Vagina (tissue), 2 donors: Measurements from ENCODE around the gene PLCE1. TPM values are rescaled to one million over a fixed set of nuclear protein-coding genes. Genes with fewer than 3 reads are reported as not detected.

Experiments
- DNase-seq, 2 donors: peaks; one replicate each; pipeline ENCODE4 v3.0.0-alpha.2; 2017; ENCODE audit errors: extremely low spot score in 2 of 2
- H3K27ac ChIP-seq: fragments of 200-600 bp; sonication (generic); one replicate; pipeline ENCODE4 v1.5.1; 2019
- H3K27me3 ChIP-seq: fragments of 200-600 bp; sonication (generic); one replicate; pipeline ENCODE4 v1.5.1; 2019
- H3K36me3 ChIP-seq, 2 donors: fragments of 200-600 bp; sonication (generic); one replicate each; pipeline ENCODE4 v1.5.1; 2017 to 2019
- H3K4me1 ChIP-seq: fragments of 200-600 bp; sonication (generic); one replicate; pipeline ENCODE4 v1.5.1; 2019
- H3K4me3 ChIP-seq, 2 donors: fragments of 200-600 bp; sonication (generic); 1 replicate in 1 of 2; 2 replicates in 1 of 2; pipeline ENCODE4 v1.5.1; 2016 to 2019
- H3K9me3 ChIP-seq: fragments of 200-600 bp; sonication (generic); one replicate; pipeline ENCODE4 v1.5.1; 2019
- POLR2A ChIP-seq, 2 donors: fragments of 450-650 bp; IDR thresholded peaks; one replicate each; pipeline ENCODE4 v1.6.1; 2017; ENCODE audit warnings: antibody characterized with exemption in 2 of 2, mild to moderate bottlenecking in 2 of 2, moderate library complexity in 2 of 2
- POLR2AphosphoS5 ChIP-seq, 2 donors: sonication (generic); formaldehyde crosslinking; IDR thresholded peaks; one replicate each; pipeline ENCODE4 v1.9.0; 2017; ENCODE audit warnings: antibody characterized with exemption in 2 of 2, mild to moderate bottlenecking in 2 of 2, low read depth in 1 of 2; ENCODE audit not compliant: insufficient read depth in 1 of 2
- intact Hi-C: fragments of 100-400 bp; cut with DNase I; formaldehyde crosslinking; loops from one replicate; pipeline ENCODE4 v1.15.1; 2023
- total RNA-seq: library from RNA; depleted of rRNA; stranded (reverse); fragments of >200 nt; gene quantifications from one replicate; pipeline ENCODE4 v1.2.3, GENCODE V29; 2016
- TF ChIP-seq, protein P1 (sequence below), 3 experiments: fragments of 450-650 bp in 2 of 3; fragments of 200-600 bp in 1 of 3; sonication (generic) in 1 of 3; IDR thresholded peaks; one replicate each; pipeline ENCODE4 v1.5.1; 2017 to 2019; ENCODE audit warnings: antibody characterized with exemption in 3 of 3, mild to moderate bottlenecking in 2 of 3, moderate library complexity in 2 of 3

Gene PLCE1
- total RNA-seq, 1 donor from 2014 or later = 13.0 TPM

- Histone ChIP-seq H3K27me3 (no peaks in the 10 kb centered on the region), H3K9me3 (no peaks in the 10 kb centered on the region), H3K4me1 (no peaks in the 10 kb centered on the region), H3K4me3 (no peak overlapping the region), H3K36me3 (no peaks in the 10 kb centered on the region), H3K27ac (no peak overlapping the region)
- TF ChIP-seq POLR2AphosphoS5 (IDR thresholded peaks at IDR 0.05; ENCODE audit: insufficient read depth in 1 of 2, low read depth in 1 of 2) (no peak), POLR2A (IDR thresholded peaks at IDR 0.05) (no peak)
- TF ChIP-seq, protein P1, sequence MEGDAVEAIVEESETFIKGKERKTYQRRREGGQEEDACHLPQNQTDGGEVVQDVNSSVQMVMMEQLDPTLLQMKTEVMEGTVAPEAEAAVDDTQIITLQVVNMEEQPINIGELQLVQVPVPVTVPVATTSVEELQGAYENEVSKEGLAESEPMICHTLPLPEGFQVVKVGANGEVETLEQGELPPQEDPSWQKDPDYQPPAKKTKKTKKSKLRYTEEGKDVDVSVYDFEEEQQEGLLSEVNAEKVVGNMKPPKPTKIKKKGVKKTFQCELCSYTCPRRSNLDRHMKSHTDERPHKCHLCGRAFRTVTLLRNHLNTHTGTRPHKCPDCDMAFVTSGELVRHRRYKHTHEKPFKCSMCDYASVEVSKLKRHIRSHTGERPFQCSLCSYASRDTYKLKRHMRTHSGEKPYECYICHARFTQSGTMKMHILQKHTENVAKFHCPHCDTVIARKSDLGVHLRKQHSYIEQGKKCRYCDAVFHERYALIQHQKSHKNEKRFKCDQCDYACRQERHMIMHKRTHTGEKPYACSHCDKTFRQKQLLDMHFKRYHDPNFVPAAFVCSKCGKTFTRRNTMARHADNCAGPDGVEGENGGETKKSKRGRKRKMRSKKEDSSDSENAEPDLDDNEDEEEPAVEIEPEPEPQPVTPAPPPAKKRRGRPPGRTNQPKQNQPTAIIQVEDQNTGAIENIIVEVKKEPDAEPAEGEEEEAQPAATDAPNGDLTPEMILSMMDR (IDR thresholded peaks at IDR 0.05) = no peak
- intact Hi-C loops = no loop called here
- no peak for DNase-seq
Measured at GRCh38 chr10:93977442-93977841, 16.3 kb upstream of the PLCE1 start.

GRCh38 chr10:93980486-93980885 lies 13.2 kb upstream of the PLCE1 start:
- no peaks in the 10 kb centered on the region for H3K36me3 ChIP-seq
- no peaks in the 10 kb centered on the region for H3K27me3 ChIP-seq
- no peak for DNase-seq
- intact Hi-C loops = no loop called here
- TF ChIP-seq, protein P1 (IDR thresholded peaks at IDR 0.05) = no peak
- no peak for TF ChIP-seq POLR2A (IDR thresholded peaks at IDR 0.05)
- no peak for TF ChIP-seq POLR2AphosphoS5 (IDR thresholded peaks at IDR 0.05; ENCODE audit: insufficient read depth in 1 of 2, low read depth in 1 of 2)
- H3K9me3 ChIP-seq = no peaks in the 10 kb centered on the region
- H3K27ac ChIP-seq = no peak overlapping the region
- no peak overlapping the region for H3K4me3 ChIP-seq
- H3K4me1 ChIP-seq = no peaks in the 10 kb centered on the region

DNA sequence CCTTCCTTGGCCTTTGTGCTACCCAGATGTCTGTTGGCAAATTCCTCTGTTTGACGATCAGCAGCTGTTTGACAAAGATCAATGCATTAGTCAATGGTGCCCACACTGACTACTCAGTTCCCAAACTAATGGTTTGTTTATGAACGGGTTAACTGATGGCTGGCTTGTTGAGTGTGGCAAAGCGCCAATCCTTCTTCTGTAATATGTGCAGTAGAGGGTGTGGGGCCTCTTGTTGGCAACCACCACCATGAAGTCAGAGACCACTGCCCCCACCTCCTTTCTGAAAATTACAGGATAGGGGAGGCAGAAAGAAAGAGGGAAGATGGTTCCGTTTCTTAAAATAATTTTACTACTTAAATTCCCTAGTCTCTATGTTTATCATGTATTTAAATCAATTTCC lies 2.6 kb upstream of the PLCE1 start:
- DNase-seq = no peak
- intact Hi-C loops = no loop called here
- no peaks in the 10 kb centered on the region for H3K36me3 ChIP-seq
- no peak overlapping the region for H3K4me3 ChIP-seq
- no peaks in the 10 kb centered on the region for H3K27me3 ChIP-seq
- no peak overlapping the region for H3K27ac ChIP-seq
- TF ChIP-seq POLR2A (IDR thresholded peaks at IDR 0.05) = no peak
- no peak for TF ChIP-seq POLR2AphosphoS5 (IDR thresholded peaks at IDR 0.05; ENCODE audit: insufficient read depth in 1 of 2, low read depth in 1 of 2)
- TF ChIP-seq, protein P1 (IDR thresholded peaks at IDR 0.05) = no peak
- no peaks in the 10 kb centered on the region for H3K9me3 ChIP-seq
- peaks cover 28% of the 10 kb centered on the region for H3K4me1 ChIP-seq

DNA sequence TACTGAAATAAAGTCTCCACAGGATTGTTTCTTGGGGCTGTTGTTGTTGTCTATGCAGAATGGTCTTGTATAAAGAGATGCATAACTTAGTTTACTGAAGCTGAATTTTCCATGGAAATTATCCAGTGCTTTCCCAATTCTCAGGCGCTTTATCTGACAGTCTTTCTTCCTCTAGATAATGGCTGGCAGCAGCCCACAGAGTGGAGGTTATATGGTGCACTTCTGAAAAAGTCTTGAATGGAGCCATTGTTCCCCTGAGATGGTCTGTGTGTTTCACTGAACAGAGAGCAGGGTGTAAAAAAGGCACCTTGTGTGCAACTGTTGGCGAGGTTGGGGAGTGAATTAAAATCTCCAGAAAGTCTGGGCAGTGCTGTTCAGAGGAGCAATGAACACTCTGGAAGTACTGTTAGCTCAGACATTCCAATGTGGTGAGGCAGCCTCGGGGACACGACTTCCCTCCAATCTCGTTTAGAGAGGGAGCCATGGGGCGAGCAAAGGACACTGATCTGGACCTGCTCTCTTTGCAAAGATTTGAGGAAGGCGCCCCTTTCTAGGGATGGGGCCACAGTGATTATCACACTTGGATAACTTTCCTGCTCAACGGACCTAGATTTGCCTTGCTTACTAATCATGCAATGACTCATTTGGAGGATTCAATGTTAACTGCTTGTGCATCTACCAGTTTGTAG lies 2.0 kb upstream of the PLCE1 start:
- peaks cover 28% of the 10 kb centered on the region for H3K4me1 ChIP-seq
- no peaks in the 10 kb centered on the region for H3K27me3 ChIP-seq
- no peak overlapping the region for H3K4me3 ChIP-seq
- TF ChIP-seq POLR2AphosphoS5 (IDR thresholded peaks at IDR 0.05; ENCODE audit: insufficient read depth in 1 of 2, low read depth in 1 of 2) (no peak), POLR2A (IDR thresholded peaks at IDR 0.05) (no peak)
- TF ChIP-seq, protein P1 (IDR thresholded peaks at IDR 0.05) = no peak
- no peak for DNase-seq
- H3K27ac ChIP-seq = no peak overlapping the region
- intact Hi-C loops = no loop called here
- H3K9me3 ChIP-seq = no peaks in the 10 kb centered on the region
- H3K36me3 ChIP-seq = no peaks in the 10 kb centered on the region

GRCh38 chr10:93992400-93993030 lies 1.2 kb upstream of the PLCE1 start:
- no peak overlapping the region for H3K27ac ChIP-seq
- H3K4me1 ChIP-seq = peaks cover 28% of the 10 kb centered on the region
- intact Hi-C loops = no loop called here
- H3K36me3 ChIP-seq = no peaks in the 10 kb centered on the region
- DNase-seq = no peak
- TF ChIP-seq POLR2A (IDR thresholded peaks at IDR 0.05) = no peak
- no peak for TF ChIP-seq POLR2AphosphoS5 (IDR thresholded peaks at IDR 0.05; ENCODE audit: insufficient read depth in 1 of 2, low read depth in 1 of 2)
- TF ChIP-seq, protein P1 (IDR thresholded peaks at IDR 0.05) = no peak
- H3K4me3 ChIP-seq = no peak overlapping the region
- H3K9me3 ChIP-seq = no peaks in the 10 kb centered on the region
- H3K27me3 ChIP-seq = no peaks in the 10 kb centered on the region
